GM08714 (cell line): ENCODE data around the gene SERPINB4.
"Not testable (repeated sequence)": the region's sequence is repeated elsewhere in the genome, so short reads cannot be mapped to it uniquely, and the experiment has no call there.

Experiments used
- H3K4me3 ChIP-seq: fragments of 200-500 bp; sonication (Bioruptor generic); 2 replicates; pipeline ENCODE4 v1.5.1; 2014; ENCODE audit warnings: mild to moderate bottlenecking, low read length, inconsistent platforms
- ZNF274 ChIP-seq: IDR thresholded peaks from 2 replicates; pipeline ENCODE4 v1.6.1; 2012; ENCODE audit warnings: mild to moderate bottlenecking, low read depth, low read length

SERPINB4 gene

DNA sequence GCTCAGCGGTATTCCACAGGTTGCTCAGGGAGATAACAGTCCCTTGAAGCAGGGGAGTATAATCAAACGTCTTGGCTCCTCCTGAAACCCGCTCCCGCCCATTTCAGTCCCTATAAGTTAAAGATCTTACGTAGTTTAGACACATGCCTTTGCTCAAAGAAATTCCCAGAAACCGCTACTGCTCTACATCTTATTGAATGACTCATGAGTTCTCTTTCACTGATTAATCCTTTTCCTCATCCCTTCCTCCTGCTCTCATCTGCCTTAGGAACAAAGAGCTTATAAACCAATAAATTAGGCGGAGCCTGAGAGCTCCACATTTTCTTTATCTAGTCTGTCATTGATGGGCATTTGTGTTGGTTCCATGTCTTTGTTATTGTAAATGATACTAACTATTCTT, 4.2 kb upstream of the SERPINB4 start:
- no peak overlapping the region for H3K4me3 ChIP-seq
- TF ChIP-seq ZNF274 = no peak

GRCh38 chr18:63646936-63647335, 2.9 kb upstream of the SERPINB4 start:
- TF ChIP-seq ZNF274 = no peak

GRCh38 chr18:63644694-63645093, 638 bp upstream of the SERPINB4 start:
- not testable (repeated sequence) for H3K4me3 ChIP-seq

More at GRCh38 chr18:63646936-63647335, 2.9 kb upstream of the SERPINB4 start:
- H3K4me3 ChIP-seq = no peak overlapping the region

- H3K4me3 ChIP-seq = not testable (repeated sequence)
Measured at GRCh38 chr18:63642668-63643356, 1.2 kb downstream of the SERPINB4 start.

GRCh38 chr18:63641157-63641680, 2.8 kb downstream of the SERPINB4 start:
- not testable (repeated sequence) for H3K4me3 ChIP-seq

DNA sequence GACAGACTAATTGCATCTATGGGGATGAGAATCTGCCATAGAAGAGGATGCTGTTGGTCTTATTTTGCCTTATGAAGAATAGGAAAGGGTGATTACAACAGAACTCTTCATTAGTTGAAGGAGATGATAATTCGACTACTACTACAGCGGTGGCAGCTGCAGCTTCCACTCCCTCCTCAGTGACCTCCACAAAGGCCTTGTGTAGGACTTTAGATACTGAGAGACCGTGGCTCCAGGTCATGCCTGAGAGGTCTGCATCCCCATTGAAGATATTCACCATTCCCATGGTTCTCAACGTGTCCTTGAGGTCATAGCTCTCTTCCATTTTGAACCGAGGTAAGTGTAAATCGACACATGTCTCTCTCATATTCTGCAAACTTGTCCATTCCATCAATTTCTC, 6.4 kb downstream of the SERPINB4 start:
- TF ChIP-seq ZNF274 = no peak
- H3K4me3 ChIP-seq = no peak overlapping the region

GRCh38 chr18:63627819-63628218, 16.2 kb downstream of the SERPINB4 start:
- TF ChIP-seq ZNF274 = no peak
- H3K4me3 ChIP-seq = no peak overlapping the region

DNA sequence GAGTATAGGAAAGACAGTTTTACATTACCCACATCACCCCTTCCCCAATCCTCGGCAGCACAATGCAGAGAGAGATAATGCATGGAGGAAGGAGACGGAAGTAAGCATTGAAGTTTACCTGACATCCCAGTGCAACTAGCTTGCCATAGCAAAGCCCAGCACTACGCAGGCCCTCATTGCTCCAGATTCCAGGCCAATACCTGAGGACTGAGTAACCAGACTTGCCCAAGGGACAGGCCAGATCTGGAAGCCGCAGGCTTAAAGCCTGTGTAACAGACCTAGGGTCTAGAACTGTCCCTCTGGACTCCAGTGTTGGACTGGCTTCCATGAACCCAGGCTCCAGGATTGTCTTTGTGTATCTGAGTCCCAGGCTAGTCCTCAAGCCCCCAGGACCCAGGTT, 17.6 kb downstream of the SERPINB4 start:
- H3K4me3 ChIP-seq = no peak overlapping the region
- no peak for TF ChIP-seq ZNF274

DNA sequence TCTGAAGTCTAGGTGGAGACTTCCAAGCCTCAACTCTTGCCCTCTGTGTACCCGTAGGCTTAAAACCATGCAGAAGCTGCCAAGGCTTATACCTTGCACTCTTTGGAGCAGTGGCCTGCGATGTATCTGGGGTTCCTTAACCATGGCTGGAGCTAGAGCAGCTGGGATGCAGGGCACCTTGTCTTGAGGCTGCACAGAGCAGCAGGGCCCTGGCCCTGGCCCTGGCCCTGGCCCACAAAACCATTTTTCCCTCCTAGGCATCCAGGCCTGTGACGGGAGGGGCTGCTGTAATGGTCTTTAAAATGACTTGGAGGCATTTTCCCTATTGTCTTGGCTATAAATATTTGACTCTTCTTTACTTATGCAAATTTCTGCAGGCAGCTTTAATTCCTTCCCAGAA, 19.2 kb downstream of the SERPINB4 start:
- no peak overlapping the region for H3K4me3 ChIP-seq
- no peak for TF ChIP-seq ZNF274

DNA sequence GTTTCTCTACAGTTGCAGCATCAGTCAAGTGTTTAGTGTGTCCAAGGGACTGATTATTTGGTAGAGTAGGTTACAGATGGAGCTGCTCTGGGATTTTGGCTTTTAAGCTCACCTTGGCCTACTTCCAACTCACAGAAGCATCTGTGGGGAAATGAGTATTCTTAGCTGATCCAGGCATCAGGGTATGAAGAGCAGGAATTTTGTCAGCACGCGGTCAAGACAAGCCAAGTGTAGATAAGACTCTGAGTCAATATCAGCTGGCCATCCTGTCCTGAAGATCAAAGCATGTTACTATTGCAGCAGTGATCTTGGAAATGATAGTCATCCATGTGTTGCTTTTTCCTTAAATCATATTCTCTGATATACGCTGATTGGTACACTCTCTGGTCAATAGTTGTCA, 24.4 kb downstream of the SERPINB4 start:
- TF ChIP-seq ZNF274 = no peak
- no peak overlapping the region for H3K4me3 ChIP-seq

- no peak for TF ChIP-seq ZNF274
- H3K4me3 ChIP-seq = no peak overlapping the region
Measured at GRCh38 chr18:63617915-63618234, 26.2 kb downstream of the SERPINB4 start.

DNA sequence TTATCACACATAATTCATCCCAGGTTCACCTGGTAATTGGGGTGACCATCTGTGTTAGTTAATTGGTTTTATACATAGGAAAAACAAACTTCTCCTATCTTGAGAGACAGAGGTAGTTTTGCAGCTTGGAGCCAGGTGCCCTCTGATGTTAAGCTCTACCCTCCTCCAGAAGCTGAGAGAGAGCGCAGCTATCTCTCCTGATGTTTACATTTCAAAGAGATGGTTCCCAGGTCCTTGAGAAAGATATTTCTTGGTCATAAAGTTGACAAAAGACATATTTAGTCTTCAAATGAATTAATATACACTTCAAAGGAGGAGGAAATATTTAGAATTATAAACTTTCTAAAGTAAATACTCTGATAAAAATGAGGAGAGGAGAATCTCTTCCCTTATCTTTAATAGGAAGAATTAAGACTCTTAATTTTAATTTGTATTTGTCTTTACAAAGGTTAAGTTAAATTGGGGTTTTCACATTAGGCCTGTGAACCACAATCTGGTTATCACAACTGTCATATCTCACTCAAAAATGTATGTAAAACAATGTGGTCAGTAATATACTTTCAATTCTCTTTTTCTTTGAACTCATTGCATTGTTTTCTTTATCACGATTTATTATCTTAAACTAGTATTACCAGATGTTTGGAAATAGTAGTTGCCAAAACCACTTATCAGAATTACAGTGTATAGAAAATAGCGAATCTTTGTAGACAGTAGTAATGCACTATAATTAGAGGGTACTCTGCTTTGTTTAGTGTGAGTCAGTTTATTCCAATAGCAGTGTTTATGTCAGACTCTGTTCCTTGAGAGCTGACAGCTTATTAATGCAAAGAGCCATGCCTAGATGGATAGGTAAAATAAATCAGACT, 26.8 kb downstream of the SERPINB4 start:
- H3K4me3 ChIP-seq = no peak overlapping the region
- TF ChIP-seq ZNF274 = no peak

DNA sequence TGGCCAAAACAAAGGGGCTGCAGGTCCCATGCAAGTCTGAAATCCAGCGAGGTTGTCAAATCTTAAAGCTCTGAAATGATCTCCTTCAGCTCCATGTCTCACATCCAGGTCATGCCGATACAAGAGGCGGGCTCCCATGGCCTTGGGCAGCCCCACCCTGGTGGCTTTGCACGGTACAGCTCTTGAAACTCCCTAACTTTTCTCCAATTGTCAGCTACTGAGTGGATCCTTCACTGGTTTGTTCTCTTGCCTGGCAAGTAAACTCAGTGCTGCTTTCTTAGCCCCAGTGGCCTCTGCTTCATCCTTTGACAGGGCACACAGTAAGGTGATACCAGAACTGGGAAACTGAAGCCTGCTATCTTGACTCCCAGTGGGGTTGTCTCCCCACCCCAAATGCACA, 30.6 kb downstream of the SERPINB4 start:
- no peak overlapping the region for H3K4me3 ChIP-seq
- no peak for TF ChIP-seq ZNF274

- H3K4me3 ChIP-seq = no peak overlapping the region
- TF ChIP-seq ZNF274 = no peak
Measured at GRCh38 chr18:63606526-63606925, 37.5 kb downstream of the SERPINB4 start.

DNA sequence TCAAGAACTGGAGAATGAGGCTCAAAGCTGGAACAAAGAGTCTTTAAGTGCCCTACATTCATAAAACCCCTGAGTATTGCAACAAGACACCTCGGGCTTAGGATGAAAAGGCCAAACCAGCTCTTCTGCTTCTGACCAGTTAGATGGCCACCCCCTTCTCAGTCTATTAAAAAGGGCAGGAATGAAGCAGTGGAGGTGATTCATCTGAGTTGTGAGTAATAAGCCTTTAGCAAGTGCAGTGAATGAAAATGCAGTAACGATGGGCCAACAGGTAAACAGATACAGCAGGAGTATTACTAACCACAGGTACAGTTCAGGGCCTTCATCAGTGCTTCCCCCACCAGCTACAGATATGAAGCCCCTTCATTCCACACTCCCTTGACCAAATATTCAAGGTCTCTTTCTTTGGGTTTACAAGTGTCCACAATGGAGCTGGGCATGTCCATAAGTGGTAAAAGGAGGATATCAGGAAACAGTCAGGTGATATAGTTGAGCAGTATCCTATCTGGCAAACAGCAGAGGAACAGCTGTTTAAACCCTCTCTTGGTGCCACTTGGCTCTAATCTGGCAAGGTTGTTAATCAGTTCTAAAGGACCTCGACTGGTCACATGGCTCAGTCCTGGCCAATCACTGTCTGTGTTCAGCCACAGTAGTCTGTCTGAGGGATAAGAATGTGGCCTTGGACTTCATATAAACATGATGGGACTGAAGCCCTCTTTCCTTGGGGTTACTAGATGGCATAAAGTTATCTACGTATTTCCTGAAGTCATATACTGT, 39.1 kb downstream of the SERPINB4 start:
- no peak for TF ChIP-seq ZNF274
- H3K4me3 ChIP-seq = no peak overlapping the region
